Muscle of arm (tissue), 12 donors: Measurements from ENCODE around the gene OR2AJ1. TPM values are rescaled to one million over a fixed set of nuclear protein-coding genes. Genes with fewer than 3 reads are reported as not detected.

Source experiments
- DNase-seq: peaks from one replicate; pipeline ENCODE4 v3.0.0-alpha.2; 2013
- polyA plus RNA-seq, 12 donors: library from polyadenylated mRNA; unstranded; fragments of 120-200 nt; gene quantifications; one replicate each; pipeline ENCODE4 v1.2.1, GENCODE V29; 2013; ENCODE audit not compliant: insufficient read length in 12 of 12

The OR2AJ1 gene
- polyA plus RNA-seq, 12 donors: not detected

GRCh38 chr1:247961791-247962190, 37.1 kb downstream of the OR2AJ1 start:
- no peak for DNase-seq

DNA sequence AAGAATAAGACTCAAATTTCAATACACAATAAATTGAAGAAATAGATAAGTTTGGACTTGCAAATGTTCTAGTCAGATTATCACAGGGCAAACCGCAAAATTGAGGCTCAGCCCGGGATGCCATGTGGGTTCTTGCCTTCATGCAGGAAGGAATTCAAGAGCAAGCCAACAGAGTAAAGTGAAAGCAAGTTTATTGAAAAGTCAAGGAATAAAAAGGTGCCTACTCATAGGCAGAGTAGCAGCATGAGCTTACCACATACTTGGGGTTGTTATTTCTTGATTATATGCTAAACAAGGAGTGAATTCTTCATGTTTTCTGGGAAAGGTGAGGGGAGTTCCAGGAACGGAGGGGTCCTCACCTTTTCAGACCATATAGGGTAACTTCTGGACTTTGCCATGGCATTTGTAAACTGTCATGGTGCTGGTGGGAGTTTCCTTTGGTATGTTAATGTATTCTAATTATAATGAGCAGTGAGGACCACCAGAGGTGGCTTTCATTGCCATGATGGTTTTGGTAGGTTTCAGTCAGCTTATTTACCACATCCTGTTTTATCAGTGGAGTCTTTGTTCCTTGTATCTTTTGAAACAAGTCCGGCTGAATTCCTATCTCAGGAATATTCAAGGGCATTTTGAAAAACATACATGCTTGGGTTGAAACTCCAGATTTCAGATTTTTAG, 38.4 kb downstream of the OR2AJ1 start:
- DNase-seq: no peak

DNA sequence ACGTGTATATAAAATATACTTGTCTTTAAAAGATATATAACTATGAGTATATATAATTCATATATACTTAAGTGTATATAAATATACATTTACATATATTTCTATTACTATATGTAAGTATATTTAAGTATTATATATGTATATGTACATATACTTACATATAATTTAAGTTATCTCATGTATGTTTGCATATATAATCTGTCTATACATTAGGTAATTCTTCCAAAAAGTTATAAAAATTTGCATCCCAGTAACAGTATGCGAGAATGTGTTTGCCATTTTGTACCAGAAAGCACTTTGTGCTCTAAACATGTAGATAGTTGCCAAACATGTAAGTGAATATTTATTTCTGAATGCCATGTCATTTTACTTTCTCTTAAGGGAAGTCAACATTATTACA, 40.2 kb downstream of the OR2AJ1 start, which contains the start of gene OR2AK2:
TSS of gene OR2AK2 (plus strand) at position 301 of the 400 bp plus-strand sequence. CDS start 144 bp downstream, outside the sequence.
- DNase-seq: no peak

- no peak for DNase-seq
These were observed 42.0 kb downstream of the OR2AJ1 start for GRCh38 chr1:247966532-247967204.

Other genes starting within 250 kb of the OR2AJ1 start
- gene OR13G1, start 245.2 kb upstream of the OR2AJ1 start, polyA plus RNA-seq: not detected
- under 1 TPM in 1 of 12 donors, not detected in 11; 0.23 TPM for gene OR6F1, start 208.2 kb upstream of the OR2AJ1 start, polyA plus RNA-seq
- not detected for gene OR14K1, start 186.3 kb upstream of the OR2AJ1 start, polyA plus RNA-seq
- not detected for gene OR14A2, start 176.7 kb upstream of the OR2AJ1 start, polyA plus RNA-seq
- not detected for gene OR1C1, start 164.3 kb upstream of the OR2AJ1 start, polyA plus RNA-seq
- not detected for gene OR14A16, start 100.8 kb upstream of the OR2AJ1 start, polyA plus RNA-seq
- not detected for gene OR11L1, start 83.0 kb upstream of the OR2AJ1 start, polyA plus RNA-seq
- 1 to 10 TPM in 11 of 12 donors, not detected in 1; 1.2 to 7.8 (median 3.5) TPM for gene TRIM58, start 67.7 kb upstream of the OR2AJ1 start, polyA plus RNA-seq
- gene OR2W3, start 29.3 kb upstream of the OR2AJ1 start, polyA plus RNA-seq: 1 to 10 TPM in 5 of 12 donors, under 1 TPM in 4, not detected in 3; 0.50 to 2.5 (median 1.0) TPM
- under 1 TPM in 2 of 12 donors, not detected in 10; 0.20 to 0.40 TPM for gene OR2T8, start 4.6 kb upstream of the OR2AJ1 start, polyA plus RNA-seq
- not detected for gene OR2L8, start 24.0 kb downstream of the OR2AJ1 start, polyA plus RNA-seq
- not detected for gene OR2AK2, start 40.3 kb downstream of the OR2AJ1 start, polyA plus RNA-seq
- not detected for gene OR2L5, start 88.8 kb downstream of the OR2AJ1 start, polyA plus RNA-seq
- under 1 TPM in 2 of 12 donors, not detected in 10; 0.05 to 0.07 TPM for gene OR2L2, start 105.2 kb downstream of the OR2AJ1 start, polyA plus RNA-seq
- gene OR2L3, start 121.9 kb downstream of the OR2AJ1 start, polyA plus RNA-seq: not detected
- gene OR2L13, start 170.3 kb downstream of the OR2AJ1 start, polyA plus RNA-seq: not detected
- gene OR2M5, start 220.3 kb downstream of the OR2AJ1 start, polyA plus RNA-seq: not detected
- not detected for gene OR2M2, start 249.9 kb downstream of the OR2AJ1 start, polyA plus RNA-seq